ENCODE data around the gene NKIRAS2. TPM values are rescaled to one million over a fixed set of nuclear protein-coding genes. Genes with fewer than 3 reads are reported as not detected.

NKIRAS2 gene
- 68.4 TPM for polyA plus RNA-seq (2013, experiment 1 of 2; ENCODE audit: insufficient read length)
- 59.3 TPM for polyA plus RNA-seq (2013, experiment 2 of 2; ENCODE audit: insufficient read length)

- peak; percentile 89 for DNase-seq
Measured at GRCh38 chr17:42019509-42020404, at the start of gene NKIRAS2. NKIRAS2 (plus strand) TSS chr17:42020090; CDS start chr17:42021578, 1,488 bp downstream.

GRCh38 chr17:41970901-41971331, 49.0 kb upstream of the NKIRAS2 start:
- DNase-seq, result no peak

DNA sequence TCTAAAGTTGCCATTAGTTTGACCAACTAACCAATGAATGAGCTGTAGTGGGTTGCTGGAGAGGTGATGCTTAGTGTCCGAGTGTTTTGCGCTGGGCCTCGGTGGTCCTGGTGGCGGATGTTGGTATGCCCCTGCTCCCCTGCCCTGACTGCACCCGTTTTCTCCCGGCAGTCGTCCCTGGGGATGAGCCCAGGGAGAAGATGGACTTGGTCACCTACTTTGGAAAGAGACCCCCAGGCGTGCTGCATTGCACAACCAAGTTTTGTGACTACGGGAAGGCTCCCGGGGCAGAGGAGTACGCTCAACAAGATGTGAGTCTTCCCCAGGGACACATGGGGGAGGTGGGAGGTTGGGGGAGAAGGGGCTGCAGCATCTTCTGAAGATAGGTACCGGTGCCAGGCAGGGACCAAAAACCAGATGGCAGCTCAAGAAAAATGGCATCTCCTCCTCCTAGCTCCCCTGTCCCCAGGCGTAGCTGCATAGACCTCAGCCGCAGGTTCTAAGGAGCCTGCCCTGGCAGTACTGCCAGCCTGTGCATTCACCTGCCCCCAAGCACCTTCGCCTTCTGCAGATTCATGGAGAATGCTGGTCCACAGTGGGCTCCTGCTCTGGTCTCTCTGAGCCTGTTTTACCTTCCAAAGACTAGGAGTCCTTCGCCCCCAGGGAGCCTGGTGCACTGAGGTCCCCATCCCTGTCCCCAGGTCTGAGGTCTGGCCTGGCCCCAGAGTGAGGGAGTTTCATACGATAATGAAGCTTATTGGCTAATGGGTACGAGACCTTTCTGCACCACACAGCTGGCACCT, 48.0 kb upstream of the NKIRAS2 start:
- DNase-seq, result no peak

DNA sequence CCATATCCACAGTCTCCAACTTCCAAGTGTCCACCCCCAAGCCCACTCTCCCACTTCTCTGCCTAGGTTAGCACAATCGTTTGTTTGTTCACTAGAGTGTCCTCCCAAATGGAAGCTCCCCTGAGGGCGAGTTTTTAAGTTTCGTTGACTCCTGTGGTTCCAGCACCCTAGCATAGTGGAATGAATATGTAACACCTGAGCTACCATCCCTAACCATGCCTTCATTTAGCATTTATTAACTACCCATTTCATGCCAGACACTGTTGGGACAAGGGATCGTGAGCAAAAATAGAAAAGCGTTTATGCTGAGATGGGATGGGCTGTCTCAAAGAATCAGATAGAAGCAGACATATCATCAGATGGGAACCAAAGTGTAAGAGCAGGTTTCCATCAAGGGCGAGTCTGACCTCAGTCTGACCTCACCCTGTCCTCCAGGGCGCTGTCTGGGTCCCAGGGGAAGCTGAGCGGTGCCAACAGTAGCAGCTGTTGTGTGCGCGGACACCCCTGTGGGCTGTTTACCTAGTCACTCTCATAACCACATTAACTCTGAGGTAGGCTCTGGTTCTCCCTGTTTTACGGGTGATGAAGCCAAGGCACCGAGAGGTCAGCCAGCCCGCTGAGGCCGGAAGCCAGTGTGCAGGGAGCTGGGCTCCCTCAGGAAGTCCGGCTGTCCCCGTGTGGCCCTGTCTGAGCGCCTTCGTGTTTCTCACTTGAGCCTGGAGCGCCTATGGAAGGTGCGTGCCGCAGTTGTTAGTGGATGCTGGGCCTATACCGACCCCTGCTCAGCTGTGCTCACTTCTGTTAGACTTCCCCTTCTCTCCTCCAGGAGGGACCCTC, 47.1 kb upstream of the NKIRAS2 start:
- no peak for DNase-seq

DNA sequence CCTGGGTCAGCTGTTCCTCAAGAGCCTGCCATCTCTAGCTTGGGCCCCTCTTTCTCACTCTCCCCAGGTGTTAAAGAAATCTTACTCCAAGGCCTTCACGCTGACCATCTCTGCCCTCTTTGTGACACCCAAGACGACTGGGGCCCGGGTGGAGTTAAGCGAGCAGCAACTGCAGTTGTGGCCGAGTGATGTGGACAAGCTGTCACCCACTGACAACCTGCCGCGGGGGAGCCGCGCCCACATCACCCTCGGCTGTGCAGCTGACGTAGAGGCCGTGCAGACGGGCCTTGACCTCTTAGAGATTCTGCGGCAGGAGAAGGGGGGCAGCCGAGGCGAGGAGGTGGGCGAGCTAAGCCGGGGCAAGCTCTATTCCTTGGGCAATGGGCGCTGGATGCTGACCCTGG, 46.5 kb upstream of the NKIRAS2 start:
- DNase-seq, result no peak

DNA sequence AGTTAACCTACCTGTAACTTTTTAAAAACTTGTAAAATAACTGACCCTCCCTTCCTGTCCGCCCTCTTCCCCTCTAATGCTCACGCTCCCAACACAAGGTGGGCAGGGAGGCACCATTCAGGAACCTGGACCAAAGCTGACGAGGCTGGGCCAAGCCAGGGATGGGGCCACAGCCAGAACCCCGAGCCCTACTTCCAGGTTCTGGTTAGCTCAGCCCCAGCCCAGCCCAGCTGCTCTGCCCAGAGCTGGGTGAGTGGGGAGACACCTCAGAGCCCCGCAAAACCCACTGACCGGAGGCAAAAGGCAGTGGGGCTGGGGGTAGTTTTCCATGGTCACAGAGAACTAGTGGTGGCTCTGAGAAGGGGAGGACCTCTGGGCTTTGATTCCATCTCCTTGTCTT, 45.9 kb upstream of the NKIRAS2 start:
- DNase-seq, result no peak

DNA sequence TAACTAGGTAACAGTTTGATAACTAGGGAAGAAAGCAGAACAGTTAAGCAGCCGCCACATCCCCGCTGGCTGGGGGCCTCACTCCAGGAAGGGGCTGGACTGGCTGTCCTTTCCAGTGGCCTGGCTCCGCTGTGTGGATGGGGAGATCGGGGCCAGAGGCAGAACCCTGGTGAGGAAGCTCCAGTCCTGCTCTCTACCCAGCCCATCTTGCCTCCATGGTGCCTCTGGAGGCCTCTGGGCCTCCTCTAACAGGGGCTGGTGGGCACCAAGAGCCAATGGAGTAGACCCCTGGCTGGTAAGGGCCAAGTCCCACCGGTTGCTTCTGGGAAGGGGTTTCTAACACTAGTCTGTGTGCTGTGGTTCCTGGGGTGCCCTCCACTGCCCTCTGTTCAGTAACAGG, 45.2 kb upstream of the NKIRAS2 start:
- no peak for DNase-seq

- DNase-seq, result no peak
Measured at GRCh38 chr17:41975099-41976083, 44.5 kb upstream of the NKIRAS2 start.

GRCh38 chr17:41976142-41976768, 43.6 kb upstream of the NKIRAS2 start:
- no peak for DNase-seq

GRCh38 chr17:41977991-41978390, 41.9 kb upstream of the NKIRAS2 start:
- DNase-seq, result no peak

DNA sequence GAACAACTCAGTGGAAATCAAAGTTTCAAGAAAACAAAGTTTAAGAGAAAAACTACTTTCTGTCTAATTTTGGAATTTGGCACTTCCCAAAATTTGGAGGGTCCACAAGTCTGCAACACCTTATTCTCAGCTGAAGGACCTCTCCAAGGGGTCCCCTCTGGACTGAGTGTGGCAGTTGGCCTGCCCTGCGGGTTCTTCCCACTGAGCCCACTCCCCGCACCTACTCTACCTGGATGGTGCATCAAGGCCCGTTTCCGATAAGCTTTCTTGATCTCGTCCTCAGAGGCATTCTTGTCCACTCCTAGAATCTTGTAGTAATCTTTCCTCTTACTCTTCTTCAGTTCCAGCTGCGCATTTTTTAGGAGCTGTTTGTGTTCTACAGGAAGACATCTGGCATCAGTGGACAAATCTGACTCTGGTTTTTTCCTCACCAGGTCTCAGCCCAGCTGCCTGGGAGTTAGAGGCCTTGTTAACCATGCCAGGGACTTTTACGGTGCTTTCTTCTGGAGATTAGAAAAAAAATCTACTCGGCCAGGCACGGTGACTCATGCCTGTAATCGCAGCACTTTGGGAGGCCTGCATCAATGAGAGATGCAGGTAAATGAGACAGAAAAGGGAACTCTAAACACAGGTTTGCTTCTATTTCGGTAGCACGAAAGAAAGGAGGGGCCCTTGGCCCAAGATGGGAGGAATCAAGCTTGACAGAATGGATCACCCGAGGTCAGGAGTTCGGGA, 37.7 kb upstream of the NKIRAS2 start:
- no peak for DNase-seq

DNA sequence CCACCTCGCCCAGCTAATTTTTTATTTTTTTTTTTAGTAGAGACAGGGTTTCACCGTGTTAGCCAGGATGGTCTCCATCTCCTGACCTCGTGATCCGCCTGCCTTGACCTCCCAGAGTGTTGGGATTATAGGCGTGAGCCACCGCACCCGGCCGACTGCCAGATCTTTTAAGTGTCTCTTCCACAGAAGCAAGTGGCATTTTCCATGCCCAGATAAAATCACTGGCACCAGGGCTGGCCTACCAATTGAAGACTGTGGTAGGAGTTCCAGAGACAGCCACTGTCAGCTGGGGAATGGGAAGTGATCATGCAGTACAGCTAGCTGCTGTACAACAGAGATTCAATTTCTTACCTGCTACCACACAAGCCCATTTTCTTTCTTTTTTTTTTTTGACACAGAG, 35.4 kb upstream of the NKIRAS2 start:
- DNase-seq, result no peak

- no peak for DNase-seq
Measured at GRCh38 chr17:41985919-41986318, 34.0 kb upstream of the NKIRAS2 start.

GRCh38 chr17:41986634-41987033, 33.3 kb upstream of the NKIRAS2 start:
- DNase-seq, result no peak

DNA sequence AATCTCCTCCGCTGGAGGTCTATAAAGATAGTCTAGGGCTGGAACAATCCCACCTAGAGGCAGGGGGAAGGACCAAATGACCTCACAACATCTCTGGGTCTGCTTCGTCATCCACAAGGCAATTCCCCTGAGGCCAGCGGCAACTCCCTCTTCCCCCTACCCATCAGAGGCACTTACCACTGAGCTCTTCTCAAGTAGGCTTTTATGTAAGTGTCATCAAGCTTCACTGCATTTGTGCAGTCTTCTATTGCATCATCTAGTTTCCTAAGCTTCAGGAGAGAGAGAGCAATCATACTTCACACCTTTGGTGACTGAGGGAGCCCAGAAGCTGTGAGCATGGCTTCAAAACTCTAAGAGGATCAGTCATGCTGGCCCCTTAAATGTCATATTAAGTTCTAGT, 32.2 kb upstream of the NKIRAS2 start:
- DNase-seq, result no peak

DNA sequence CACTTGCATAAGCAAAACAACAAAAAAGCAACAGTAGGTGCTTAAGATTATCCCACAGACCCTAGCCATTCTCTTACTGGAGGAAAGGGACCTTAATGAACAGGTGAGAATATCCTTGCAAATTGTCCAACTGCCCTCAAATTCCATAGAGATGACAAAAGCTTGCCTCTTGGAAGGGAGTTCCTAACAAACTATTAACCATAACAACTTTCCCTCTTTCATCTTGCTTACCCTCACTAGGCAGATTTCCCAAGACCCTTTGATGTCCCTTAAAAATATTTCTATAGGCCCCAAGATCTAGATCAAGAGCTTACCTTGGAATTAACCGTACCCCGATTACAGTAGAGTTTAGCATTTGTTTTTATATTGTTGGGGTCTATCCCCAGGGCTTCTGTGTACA, 31.5 kb upstream of the NKIRAS2 start:
- no peak for DNase-seq

GRCh38 chr17:41989702-41990419, 30.0 kb upstream of the NKIRAS2 start:
- DNase-seq, result no peak

DNA sequence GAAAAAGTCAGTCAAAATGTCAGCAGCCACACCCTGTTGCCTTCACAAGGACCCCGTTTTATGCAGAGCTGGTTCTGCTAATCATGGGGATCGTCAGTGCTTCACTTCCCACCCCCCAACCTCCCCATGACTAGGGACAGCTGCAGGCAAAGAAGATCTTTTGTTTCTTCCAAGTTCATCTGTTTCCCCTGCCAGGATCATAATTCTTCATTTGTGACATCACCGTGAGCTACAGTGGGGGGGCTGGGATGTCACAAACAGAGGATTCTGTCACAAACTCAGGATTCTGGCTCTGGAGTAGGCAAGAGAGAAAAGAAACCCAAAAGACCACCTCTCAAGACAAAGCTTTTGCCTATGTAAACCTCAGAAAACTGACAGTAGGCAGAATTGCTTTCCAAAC, 27.3 kb upstream of the NKIRAS2 start:
- DNase-seq, result peak; percentile 14

- DNase-seq, result no peak
Measured at GRCh38 chr17:41996855-41997164, 23.1 kb upstream of the NKIRAS2 start.

- DNase-seq, result no peak
Measured at GRCh38 chr17:41998497-41998896, 21.4 kb upstream of the NKIRAS2 start.

All from fibroblast of skin of back (primary cell).